ENCODE measurements around the gene MED14. TPM values are rescaled to one million over a fixed set of nuclear protein-coding genes. Genes with fewer than 3 reads are reported as not detected.

MED14 gene
- total and polyA plus RNA-seq, 2 experiments from 2014 or later = 11.0 to 26.7 TPM

GRCh38 chrX:40637687-40638086 is 97.7 kb downstream of the MED14 start:
- no peak overlapping the region for H3K4me3 ChIP-seq
- DNase-seq (ENCODE audit: low read depth in 1 of 2, low spot score in 1 of 2) = no peak
- H3K9me3 ChIP-seq (ENCODE audit: low read depth) = no peaks in the 10 kb centered on the region
- H3K4me1 ChIP-seq (ENCODE audit: low read depth) = no peaks in the 10 kb centered on the region
- H3K36me3 ChIP-seq = peaks cover 7% of the 10 kb centered on the region
- no peaks in the 10 kb centered on the region for H3K27me3 ChIP-seq
- no peak overlapping the region for H3K27ac ChIP-seq
- TF ChIP-seq CTCF (IDR thresholded peaks at IDR 0.05; ENCODE audit: low read depth, low read length) = no peak

- H3K4me3 ChIP-seq = no peak overlapping the region
- H3K27me3 ChIP-seq = no peaks in the 10 kb centered on the region
- no peak overlapping the region for H3K27ac ChIP-seq
- H3K4me1 ChIP-seq (ENCODE audit: low read depth) = no peaks in the 10 kb centered on the region
- peaks cover 12% of the 10 kb centered on the region for H3K36me3 ChIP-seq
- H3K9me3 ChIP-seq (ENCODE audit: low read depth) = no peaks in the 10 kb centered on the region
- DNase-seq (ENCODE audit: low read depth in 1 of 2, low spot score in 1 of 2) = no peak
- no peak for TF ChIP-seq CTCF (IDR thresholded peaks at IDR 0.05; ENCODE audit: low read depth, low read length)
Measured at GRCh38 chrX:40632199-40632598, 103.1 kb downstream of the MED14 start.

DNA sequence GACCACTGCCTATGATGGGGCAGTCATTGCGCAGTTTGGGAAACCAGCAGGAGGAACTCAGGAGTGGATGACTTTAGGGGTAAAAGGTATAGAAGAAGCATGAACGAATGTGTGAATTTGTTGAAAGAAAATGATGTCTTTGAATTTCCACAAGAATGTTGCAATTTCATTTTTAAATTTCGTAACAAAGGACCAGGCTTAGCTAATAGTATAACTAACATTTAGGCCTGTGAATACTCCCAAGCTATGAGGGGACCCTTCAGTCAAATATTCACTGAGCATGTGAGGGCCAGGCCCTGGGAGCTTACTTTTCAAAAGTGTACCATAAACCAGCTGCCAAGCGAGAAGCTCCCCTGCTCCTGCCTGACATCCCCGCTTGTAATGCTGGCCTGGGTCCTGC is 106.8 kb downstream of the MED14 start:
- Histone ChIP-seq H3K27me3 (no peaks in the 10 kb centered on the region), H3K36me3 (peaks cover 4% of the 10 kb centered on the region), H3K27ac (no peak overlapping the region), H3K4me3 (no peak overlapping the region), H3K9me3 (ENCODE audit: low read depth) (no peaks in the 10 kb centered on the region), H3K4me1 (ENCODE audit: low read depth) (no peaks in the 10 kb centered on the region)
- no peak for TF ChIP-seq CTCF (IDR thresholded peaks at IDR 0.05; ENCODE audit: low read depth, low read length)
- peak in 1 of 2 donors; percentile 41 for DNase-seq (ENCODE audit: low read depth in 1 of 2, low spot score in 1 of 2)

DNA sequence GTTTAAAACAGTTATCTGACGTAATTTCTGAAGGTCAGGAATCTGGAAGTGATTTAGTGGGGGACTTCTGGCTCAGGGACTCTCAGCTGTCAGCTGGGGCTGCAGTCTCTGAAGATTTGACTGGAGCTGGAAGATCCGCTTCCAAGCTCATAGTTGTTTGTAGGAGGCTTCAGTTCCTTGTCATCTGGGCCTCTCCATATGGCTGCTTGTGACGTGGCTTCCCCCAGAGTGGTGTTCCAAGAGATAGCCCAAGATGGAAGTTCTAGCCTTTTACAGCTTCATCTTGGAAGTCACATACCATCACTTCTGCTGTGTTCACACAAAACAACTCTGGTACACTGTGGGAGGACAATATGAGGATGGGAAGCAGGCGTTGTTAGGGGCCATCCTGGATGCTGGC is 110.0 kb downstream of the MED14 start:
- no peak overlapping the region for H3K4me3 ChIP-seq

GRCh38 chrX:40623665-40624064 is 111.7 kb downstream of the MED14 start:
- Histone ChIP-seq H3K27me3 (no peaks in the 10 kb centered on the region), H3K4me1 (ENCODE audit: low read depth) (no peaks in the 10 kb centered on the region), H3K9me3 (ENCODE audit: low read depth) (no peaks in the 10 kb centered on the region), H3K27ac (no peak overlapping the region), H3K4me3 (no peak overlapping the region), H3K36me3 (no peaks in the 10 kb centered on the region)
- no peak for DNase-seq (ENCODE audit: low read depth in 1 of 2, low spot score in 1 of 2)
- TF ChIP-seq CTCF (IDR thresholded peaks at IDR 0.05; ENCODE audit: low read depth, low read length) = no peak

More for the DNA sequence above, 110.0 kb downstream of the MED14 start:
- H3K27me3 ChIP-seq = no peaks in the 10 kb centered on the region
- peak in 1 of 2 donors; percentile 17 for DNase-seq (ENCODE audit: low read depth in 1 of 2, low spot score in 1 of 2)
- no peak for TF ChIP-seq CTCF (IDR thresholded peaks at IDR 0.05; ENCODE audit: low read depth, low read length)
- no peak overlapping the region for H3K27ac ChIP-seq
- H3K9me3 ChIP-seq (ENCODE audit: low read depth) = no peaks in the 10 kb centered on the region
- no peaks in the 10 kb centered on the region for H3K4me1 ChIP-seq (ENCODE audit: low read depth)
- peaks cover 3% of the 10 kb centered on the region for H3K36me3 ChIP-seq

DNA sequence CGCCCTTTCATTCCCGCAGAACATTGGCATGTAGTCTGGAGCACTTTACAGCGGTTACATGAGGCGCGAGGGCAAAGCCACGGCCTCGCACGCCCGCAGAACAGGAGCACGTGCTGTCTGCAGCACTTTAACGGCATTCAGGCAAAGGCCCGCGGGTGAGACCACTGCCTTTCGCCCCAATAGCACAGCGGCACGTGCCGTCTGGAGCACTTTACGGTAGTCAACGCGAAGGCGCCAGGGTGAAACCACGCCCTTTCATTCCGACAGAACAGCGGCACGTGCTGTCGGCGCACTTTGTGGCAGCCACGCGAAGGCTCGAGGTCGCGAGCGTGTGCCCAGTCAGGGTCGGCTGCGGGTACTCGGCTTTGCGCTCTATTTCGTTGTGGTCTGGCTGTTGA is 112.2 kb downstream of the MED14 start, which contains the start of gene MPC1L:
MPC1L (plus strand) TSS at position 290 of the 398 bp plus-strand sequence. CDS start 138 bp downstream, outside the sequence.
- Histone ChIP-seq H3K36me3 (no peaks in the 10 kb centered on the region), H3K4me3 (no peak within 1 kb of the TSS), H3K4me1 (ENCODE audit: low read depth) (no peaks in the 10 kb centered on the region), H3K27ac (no peak within 1 kb of the TSS), H3K9me3 (ENCODE audit: low read depth) (no peaks in the 10 kb centered on the region), H3K27me3 (no peaks in the 10 kb centered on the region)
- DNase-seq (ENCODE audit: low read depth in 1 of 2, low spot score in 1 of 2) = no peak
- no peak for TF ChIP-seq CTCF (IDR thresholded peaks at IDR 0.05; ENCODE audit: low read depth, low read length)
